Natural killer cell (primary cell): ENCODE results near the gene EFCAB8. TPM values are rescaled to one million over a fixed set of nuclear protein-coding genes. Genes with fewer than 3 reads are reported as not detected.

Experiments
- ATAC-seq, 3 donors: fragments of 150-1000 bp in 2 of 3; fragments of 200-7000 bp in 1 of 3; cut with Tn5 transposase; 1 replicate in 1 of 3; 2 replicates in 2 of 3; pipeline ENCODE4 v1.10.0; 2021; ENCODE audit warnings: mild to moderate bottlenecking in 2 of 3, moderate library complexity in 2 of 3
- DNase-seq, 2 donors: peaks; one replicate each; pipeline versions ENCODE4 v3.0.0 to v3.0.0-alpha.2; 2013 to 2021; ENCODE audit warnings: mixed read lengths in 1 of 2
- H3K27ac ChIP-seq: one replicate; pipeline ENCODE4 v1.5.1; 2013; ENCODE audit warnings: mild to moderate bottlenecking, low read length
- H3K27me3 ChIP-seq: one replicate; pipeline ENCODE4 v1.6.1; 2013; ENCODE audit warnings: low read length; ENCODE audit not compliant: control insufficient read depth, insufficient read depth
- H3K36me3 ChIP-seq: one replicate; pipeline ENCODE4 v1.6.1; 2013; ENCODE audit warnings: low read length; ENCODE audit not compliant: control insufficient read depth, insufficient read depth
- H3K4me1 ChIP-seq: one replicate; pipeline ENCODE4 v1.6.1; 2013; ENCODE audit warnings: low read length; ENCODE audit not compliant: control insufficient read depth, insufficient read depth
- H3K4me3 ChIP-seq: one replicate; pipeline ENCODE4 v1.5.1; 2013; ENCODE audit warnings: low read length
- H3K9me3 ChIP-seq: one replicate; pipeline ENCODE4 v1.6.1; 2013; ENCODE audit warnings: low read length; ENCODE audit not compliant: control insufficient read depth, insufficient read depth
- H3K27ac Mint-ChIP-seq, 2 donors: one replicate each; pipeline ENCODE4 v1.8.0; 2022; ENCODE audit warnings: mild to moderate bottlenecking in 2 of 2, mixed read lengths in 2 of 2, moderate library complexity in 1 of 2
- H3K27me3 Mint-ChIP-seq, 2 donors: one replicate each; pipeline ENCODE4 v1.8.0; 2022; ENCODE audit warnings: low read depth in 2 of 2, mixed read lengths in 2 of 2
- H3K36me3 Mint-ChIP-seq: one replicate; pipeline ENCODE4 v1.8.0; 2022; ENCODE audit warnings: mixed read lengths
- H3K4me1 Mint-ChIP-seq, 2 donors: one replicate each; pipeline ENCODE4 v1.8.0; 2022; ENCODE audit warnings: mixed read lengths in 2 of 2
- H3K4me3 Mint-ChIP-seq: one replicate; pipeline ENCODE4 v1.8.0; 2022; ENCODE audit warnings: mild to moderate bottlenecking, moderate library complexity, mixed read lengths
- H3K9me3 Mint-ChIP-seq, 2 donors: one replicate each; pipeline ENCODE4 v1.8.0; 2022; ENCODE audit warnings: mixed read lengths in 2 of 2
- WGBS: methylation state at CpG from one replicate; pipeline ENCODE4 v1.1.7; 2013; ENCODE audit warnings: missing lambda C conversion rate; ENCODE audit not compliant: insufficient coverage; 5-methylcytosine and 5-hydroxymethylcytosine counted together
- intact Hi-C: fragments of 100-400 bp; cut with micrococcal nuclease; formaldehyde crosslinking; loops from one replicate; pipeline ENCODE4 v1.14.2; 2022
- total RNA-seq, 4 donors: library from RNA; stranded (reverse); fragments of 120-200 nt in 1 of 4; gene quantifications; one replicate each; pipeline versions ENCODE4 v1.2.3 to v1.2.4, GENCODE V29; 2013 to 2022
- TF ChIP-seq, protein P1 (sequence below): fragments of 200-600 bp; IDR thresholded peaks from one replicate; pipeline ENCODE4 v1.8.0; 2022; ENCODE audit warnings: antibody characterized with exemption

Gene EFCAB8
- total RNA-seq, 3 donors from 2014 or later (not counting 1 experiment from before 2014, with no cell fraction given) = 1.2 to 2.9 (median 2.3) TPM

DNA sequence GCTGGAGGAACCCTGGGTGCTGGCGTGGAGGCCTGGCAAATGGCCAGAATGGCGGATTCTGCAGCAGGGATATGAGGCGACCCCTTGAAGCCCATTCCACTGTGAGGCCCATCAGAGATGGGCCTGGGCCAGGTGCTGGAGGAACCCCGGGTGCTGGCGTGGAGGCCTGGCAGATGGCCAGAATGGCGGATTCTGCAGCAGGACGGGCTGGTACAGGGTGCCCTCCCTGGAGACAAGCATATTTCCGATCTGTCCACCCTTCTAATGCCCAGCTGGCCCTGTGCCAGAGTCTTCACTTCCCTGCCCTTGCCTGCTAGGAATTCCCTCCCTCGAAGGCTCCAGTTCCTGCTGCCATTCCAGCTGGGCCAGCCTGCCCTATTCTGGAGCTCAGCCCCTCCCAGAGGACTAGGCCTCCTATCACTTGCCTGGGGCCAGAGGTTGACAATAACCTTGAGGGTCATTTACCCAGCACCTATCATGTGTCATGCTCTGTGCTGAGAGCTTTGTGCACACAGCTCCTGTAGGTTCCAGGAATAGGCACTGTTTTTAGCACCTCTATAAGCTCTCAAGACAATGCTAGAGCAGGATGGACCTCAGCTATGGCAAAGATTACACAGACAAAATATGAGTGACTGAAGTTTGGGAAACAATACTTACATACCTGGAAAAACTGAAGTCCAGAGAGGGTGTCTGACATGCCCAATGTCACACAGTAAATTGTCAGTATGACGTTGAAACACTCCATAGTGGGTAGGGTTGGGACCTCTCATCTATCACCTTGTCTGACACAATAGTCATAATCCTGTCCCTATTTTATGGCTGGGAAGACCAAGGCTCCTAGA, 124.1 kb downstream of the EFCAB8 start:
- H3K4me3 ChIP-seq = no peak overlapping the region
- intact Hi-C loops = no loop called here
- no peaks in the 10 kb centered on the region for H3K36me3 Mint-ChIP-seq
- H3K9me3 ChIP-seq = no peaks in the 10 kb centered on the region
- no peak overlapping the region for H3K27ac ChIP-seq
- H3K27me3 ChIP-seq = no peaks in the 10 kb centered on the region
- ATAC-seq (no peak), DNase-seq (no peak)
- H3K4me1 Mint-ChIP-seq = no peaks in the 10 kb centered on the region
- H3K4me1 ChIP-seq = no peaks in the 10 kb centered on the region
- no peaks in the 10 kb centered on the region for H3K27me3 Mint-ChIP-seq
- TF ChIP-seq, protein P1, sequence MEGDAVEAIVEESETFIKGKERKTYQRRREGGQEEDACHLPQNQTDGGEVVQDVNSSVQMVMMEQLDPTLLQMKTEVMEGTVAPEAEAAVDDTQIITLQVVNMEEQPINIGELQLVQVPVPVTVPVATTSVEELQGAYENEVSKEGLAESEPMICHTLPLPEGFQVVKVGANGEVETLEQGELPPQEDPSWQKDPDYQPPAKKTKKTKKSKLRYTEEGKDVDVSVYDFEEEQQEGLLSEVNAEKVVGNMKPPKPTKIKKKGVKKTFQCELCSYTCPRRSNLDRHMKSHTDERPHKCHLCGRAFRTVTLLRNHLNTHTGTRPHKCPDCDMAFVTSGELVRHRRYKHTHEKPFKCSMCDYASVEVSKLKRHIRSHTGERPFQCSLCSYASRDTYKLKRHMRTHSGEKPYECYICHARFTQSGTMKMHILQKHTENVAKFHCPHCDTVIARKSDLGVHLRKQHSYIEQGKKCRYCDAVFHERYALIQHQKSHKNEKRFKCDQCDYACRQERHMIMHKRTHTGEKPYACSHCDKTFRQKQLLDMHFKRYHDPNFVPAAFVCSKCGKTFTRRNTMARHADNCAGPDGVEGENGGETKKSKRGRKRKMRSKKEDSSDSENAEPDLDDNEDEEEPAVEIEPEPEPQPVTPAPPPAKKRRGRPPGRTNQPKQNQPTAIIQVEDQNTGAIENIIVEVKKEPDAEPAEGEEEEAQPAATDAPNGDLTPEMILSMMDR = no peak
- no peak overlapping the region for H3K4me3 Mint-ChIP-seq
- no peak overlapping the region for H3K27ac Mint-ChIP-seq
- H3K36me3 ChIP-seq = no peaks in the 10 kb centered on the region
- no peaks in the 10 kb centered on the region for H3K9me3 Mint-ChIP-seq
- WGBS = 94% methylated on average over 10 of the region's 10 CpGs

DNA sequence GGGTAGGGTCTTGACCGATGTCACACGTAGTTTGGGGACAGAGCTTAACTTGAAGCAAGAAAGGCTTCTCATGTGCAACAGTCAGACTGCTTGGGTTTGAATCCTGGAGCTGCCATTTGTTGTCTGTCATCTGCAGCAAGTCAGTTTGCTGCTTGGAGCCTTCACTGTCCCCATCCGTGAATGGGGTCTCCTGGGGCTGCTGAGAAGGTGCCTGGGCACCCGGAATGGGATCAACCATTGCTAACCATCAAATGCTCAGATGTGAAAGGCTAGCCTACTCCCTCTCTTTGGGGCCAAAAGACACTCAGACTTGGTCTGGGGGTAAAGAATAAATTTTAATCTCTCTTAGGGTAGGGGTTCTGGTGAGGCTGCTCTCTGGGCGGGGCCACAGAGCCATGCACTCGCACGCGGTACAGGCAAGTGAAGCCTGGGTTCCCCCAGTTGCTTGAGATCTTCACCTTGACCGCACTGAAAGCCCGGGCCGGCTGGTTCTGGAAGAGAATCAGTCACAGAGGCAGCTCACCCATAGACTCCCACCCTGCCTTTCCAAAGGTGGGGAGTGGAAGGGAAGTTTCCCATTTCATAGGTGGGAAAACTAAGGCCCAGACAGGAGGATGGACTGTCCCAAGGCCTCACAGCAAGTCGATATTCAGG, 124.9 kb downstream of the EFCAB8 start:
- no peak overlapping the region for H3K27ac Mint-ChIP-seq
- whole genome bisulfite sequencing = 92% methylated on average over 11 of the region's 12 CpGs
- H3K36me3 Mint-ChIP-seq = no peaks in the 10 kb centered on the region
- no peaks in the 10 kb centered on the region for H3K9me3 ChIP-seq
- H3K4me1 ChIP-seq = no peaks in the 10 kb centered on the region
- H3K4me1 Mint-ChIP-seq = no peaks in the 10 kb centered on the region
- no peak overlapping the region for H3K27ac ChIP-seq
- H3K4me3 ChIP-seq = no peak overlapping the region
- TF ChIP-seq, protein P1 = no peak
- H3K27me3 ChIP-seq = no peaks in the 10 kb centered on the region
- no peak for ATAC-seq
- intact Hi-C loops = no loop called here
- no peaks in the 10 kb centered on the region for H3K36me3 ChIP-seq
- H3K27me3 Mint-ChIP-seq = no peaks in the 10 kb centered on the region
- no peaks in the 10 kb centered on the region for H3K9me3 Mint-ChIP-seq
- no peak for DNase-seq
- H3K4me3 Mint-ChIP-seq = no peak overlapping the region

DNA sequence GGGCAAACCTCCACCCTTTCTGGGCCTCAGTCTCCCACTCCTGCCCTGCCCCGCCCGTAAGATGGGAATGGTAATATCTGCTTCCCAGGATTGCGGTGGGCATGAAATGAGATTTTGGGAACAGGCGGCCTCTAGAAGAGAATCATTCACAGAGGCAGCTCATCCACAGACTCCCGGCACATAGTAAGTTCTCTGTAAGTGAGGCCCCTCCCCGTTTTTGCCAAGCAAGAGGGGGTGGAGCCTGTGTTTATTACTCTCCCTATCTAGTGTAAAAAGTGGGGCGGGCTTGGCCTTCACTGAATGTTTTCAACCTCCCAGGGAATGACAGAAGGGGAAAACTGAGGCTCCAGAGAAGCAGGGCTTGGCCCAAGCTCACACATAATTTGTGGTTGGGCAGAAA, 125.5 kb downstream of the EFCAB8 start:
- H3K27me3 Mint-ChIP-seq = no peaks in the 10 kb centered on the region
- Histone ChIP-seq H3K4me3 (no peak overlapping the region), H3K9me3 (no peaks in the 10 kb centered on the region), H3K27me3 (no peaks in the 10 kb centered on the region), H3K4me1 (no peaks in the 10 kb centered on the region), H3K36me3 (no peaks in the 10 kb centered on the region), H3K27ac (no peak overlapping the region)
- no peak overlapping the region for H3K4me3 Mint-ChIP-seq
- no peak overlapping the region for H3K27ac Mint-ChIP-seq
- WGBS = 81% methylated on average over 5 of the region's 7 CpGs
- no peaks in the 10 kb centered on the region for H3K36me3 Mint-ChIP-seq
- H3K9me3 Mint-ChIP-seq = no peaks in the 10 kb centered on the region
- intact Hi-C loops = no loop called here
- DNase-seq = no peak
- no peak for ATAC-seq
- TF ChIP-seq, protein P1 = no peak
- no peaks in the 10 kb centered on the region for H3K4me1 Mint-ChIP-seq
